Small intestine (tissue), 7 donors: ENCODE results near the gene ZNF710. TPM values are rescaled to one million over a fixed set of nuclear protein-coding genes. Genes with fewer than 3 reads are reported as not detected.
"Not testable (repeated sequence)": the region's sequence is repeated elsewhere in the genome, so short reads cannot be mapped to it uniquely, and the experiment has no call there.

Experiments
- DNase-seq, 2 donors: peaks; one replicate each; pipeline versions ENCODE4 v3.0.0 to v3.0.0-alpha.2; 2013
- FAIRE-seq: peaks from 2 replicates; lab custom pipeline; 2012; peaks lifted over from hg19 to GRCh38; lab: Jason Lieb, UNC
- H3K27ac ChIP-seq, 3 donors: one replicate each; pipeline ENCODE4 v1.5.1; 2013; ENCODE audit warnings: low read length in 2 of 3, mild to moderate bottlenecking in 2 of 3, control low read depth in 1 of 3, inconsistent platforms in 1 of 3, low read depth in 1 of 3, moderate library complexity in 1 of 3
- H3K27me3 ChIP-seq, 3 donors: one replicate each; pipeline ENCODE4 v1.6.1; 2013; ENCODE audit warnings: low read length in 3 of 3, inconsistent platforms in 1 of 3; ENCODE audit not compliant: control insufficient read depth in 3 of 3, insufficient read depth in 3 of 3
- H3K36me3 ChIP-seq, 3 donors: one replicate each; pipeline ENCODE4 v1.6.1; 2013; ENCODE audit warnings: low read length in 3 of 3, inconsistent platforms in 1 of 3, low read depth in 1 of 3, mild to moderate bottlenecking in 1 of 3, moderate library complexity in 1 of 3; ENCODE audit not compliant: control insufficient read depth in 3 of 3, insufficient read depth in 2 of 3
- H3K4me1 ChIP-seq, 3 donors: one replicate each; pipeline ENCODE4 v1.6.1; 2013; ENCODE audit warnings: low read length in 2 of 3, inconsistent platforms in 1 of 3, low read depth in 1 of 3, mild to moderate bottlenecking in 1 of 3, moderate library complexity in 1 of 3; ENCODE audit not compliant: control insufficient read depth in 3 of 3, insufficient read depth in 2 of 3
- H3K4me3 ChIP-seq, 3 donors: one replicate each; pipeline ENCODE4 v1.5.1; 2013; ENCODE audit warnings: low read length in 3 of 3, control low read depth in 1 of 3, inconsistent platforms in 1 of 3, low read depth in 1 of 3, mild to moderate bottlenecking in 1 of 3, moderate library complexity in 1 of 3
- H3K9me3 ChIP-seq, 2 donors: one replicate each; pipeline ENCODE4 v1.6.1; 2013; ENCODE audit warnings: low read depth in 1 of 2, low read length in 1 of 2; ENCODE audit not compliant: control insufficient read depth in 2 of 2, insufficient read depth in 1 of 2
- WGBS, 3 donors: extraction: QIAGEN DNeasy Blood & Tissue Kit; methylation state at CpG; one replicate each; pipeline ENCODE4 v1.1.7; 2013; 5-methylcytosine and 5-hydroxymethylcytosine counted together
- polyA plus RNA-seq, 4 donors: library from polyadenylated mRNA; stranded (reverse) in 3 of 4; unstranded in 1 of 4; fragments of 200-250 nt in 3 of 4; fragments of 120-200 nt in 1 of 4; gene quantifications; one replicate each; pipeline versions ENCODE4 v1.2.1 to v1.2.3, GENCODE V29; 2013
- donor health status: healthy with polysubstance abuse.
- donor health status: control.
- donor health status: control.
- donor health status: Bipolar disorder and iron deficiency.
- donor health status: healthy.

ZNF710 gene
- polyA plus RNA-seq, 4 donors: 10.3 to 26.4 (median 18.8) TPM

DNA sequence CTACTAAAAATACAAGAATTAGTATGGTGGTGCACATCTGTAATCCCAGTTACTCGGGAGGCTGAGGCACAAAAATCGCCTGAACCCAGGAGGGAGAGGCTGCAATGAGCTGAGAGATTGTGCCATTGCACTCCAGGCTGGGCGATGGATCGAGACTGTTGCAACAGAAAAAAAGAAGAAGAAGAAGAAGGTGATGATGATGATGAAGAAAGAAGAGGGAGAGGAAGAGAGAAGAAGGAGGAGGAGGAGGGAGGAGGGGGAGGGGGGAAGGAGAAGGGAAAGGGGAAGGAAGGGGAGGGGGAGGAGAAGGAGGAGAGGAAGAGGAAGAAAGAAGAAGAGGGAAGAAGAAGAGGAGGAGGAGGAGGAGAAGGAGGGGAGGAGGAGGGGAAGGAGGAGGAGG, 33.2 kb upstream of the ZNF710 start:
- Histone ChIP-seq H3K27ac (no peak overlapping the region), H3K4me1 (no peaks in the 10 kb centered on the region), H3K9me3 (no peaks in the 10 kb centered on the region), H3K27me3 (no peaks in the 10 kb centered on the region), H3K4me3 (no peak overlapping the region), H3K36me3 (no peaks in the 10 kb centered on the region)
- FAIRE-seq: no peak
- 78 to 92% (median 84%) methylated on average over 4 of the region's 4 CpGs for WGBS, 3 donors
- no peak for DNase-seq

DNA sequence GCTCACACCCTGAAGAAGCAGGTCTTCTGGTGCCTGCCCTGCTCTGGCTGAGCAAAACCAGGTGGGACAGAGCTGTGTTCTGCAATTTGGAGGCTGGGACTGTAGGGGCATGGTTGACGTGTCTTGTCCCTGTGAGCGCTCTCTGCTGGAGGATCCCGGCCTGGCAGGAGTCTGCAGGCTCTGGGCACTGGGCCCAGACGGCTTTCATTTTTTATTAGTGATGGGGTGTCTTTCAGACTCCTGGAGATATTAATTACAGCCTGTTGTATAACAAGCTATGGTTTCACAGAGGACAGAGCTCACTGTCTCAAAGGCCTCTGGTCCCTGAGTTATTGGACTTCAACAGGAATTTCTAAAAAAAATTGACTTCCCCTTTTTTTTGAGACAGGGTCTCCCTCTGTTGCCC, 29.5 kb upstream of the ZNF710 start:
- Histone ChIP-seq H3K27ac (no peak overlapping the region), H3K4me1 (no peaks in the 10 kb centered on the region), H3K4me3 (no peak overlapping the region), H3K9me3 (no peaks in the 10 kb centered on the region), H3K27me3 (no peaks in the 10 kb centered on the region), H3K36me3 (no peaks in the 10 kb centered on the region)
- 5 to 30% (median 18%) methylated on average over 4 of the region's 4 CpGs for WGBS, 3 donors
- no peak for FAIRE-seq
- peak; percentile 76 to 80 for DNase-seq

DNA sequence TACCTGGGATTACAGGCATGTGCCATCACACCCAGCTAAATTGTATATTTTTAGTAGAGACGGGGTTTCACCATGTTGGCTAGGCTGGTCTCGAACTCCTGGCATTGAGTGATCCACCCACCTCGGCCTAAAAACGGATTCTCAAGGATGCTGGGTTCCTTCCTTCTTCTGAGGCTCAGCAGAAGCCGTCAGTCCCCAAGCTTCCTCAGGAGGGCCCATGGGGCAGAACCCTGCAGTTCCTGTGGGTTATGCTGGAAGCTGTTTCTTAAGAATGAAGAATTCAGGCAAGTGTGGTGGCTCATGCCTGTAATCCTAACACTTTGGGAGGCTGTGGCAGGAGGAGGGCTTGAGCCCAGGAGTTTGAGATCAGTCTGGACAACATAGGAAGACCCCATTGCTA, 29.0 kb upstream of the ZNF710 start:
- Histone ChIP-seq H3K4me1 (no peaks in the 10 kb centered on the region), H3K9me3 (no peaks in the 10 kb centered on the region), H3K27me3 (no peaks in the 10 kb centered on the region), H3K27ac (no peak overlapping the region), H3K36me3 (no peaks in the 10 kb centered on the region), H3K4me3 (no peak overlapping the region)
- no peak for FAIRE-seq
- WGBS, 3 donors: 74 to 84% (median 76%) methylated on average over 5 of the region's 5 CpGs
- DNase-seq: no peak

DNA sequence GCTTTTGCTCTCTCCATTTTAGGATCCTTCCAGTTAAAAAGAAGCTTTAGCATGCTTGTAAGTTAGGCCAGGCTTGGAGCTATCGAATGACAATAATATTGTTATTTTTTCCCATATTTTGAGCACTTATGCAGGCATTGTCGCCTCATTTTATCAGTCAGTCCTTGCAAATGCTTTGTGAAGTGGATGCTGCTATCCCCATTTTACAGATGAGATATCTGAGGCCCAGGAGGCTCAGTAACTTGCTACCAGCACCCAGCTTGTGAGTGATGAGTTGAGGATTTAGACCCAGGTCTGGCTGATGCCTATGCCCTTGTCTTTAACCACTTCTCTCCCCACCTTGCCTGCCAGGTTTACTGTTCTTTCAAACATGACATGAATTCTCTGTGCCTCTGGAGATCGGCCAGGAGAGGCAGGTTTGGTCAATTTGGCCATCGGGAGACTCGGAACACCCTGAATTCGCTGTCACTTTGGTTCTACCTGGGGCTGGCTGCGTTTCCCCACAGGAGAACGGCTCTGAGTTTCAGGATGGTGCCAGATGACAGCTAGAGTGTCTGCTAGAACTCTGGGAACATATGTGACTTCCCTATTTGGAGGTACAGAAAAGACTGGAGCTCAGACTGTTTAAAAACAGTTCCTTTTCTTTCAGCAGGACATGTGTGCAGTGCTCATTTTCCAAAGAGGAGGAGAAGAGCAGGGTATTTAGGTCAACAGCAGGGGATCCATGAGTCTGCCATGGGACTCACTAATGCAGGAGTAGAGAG, 25.5 kb upstream of the ZNF710 start:
- DNase-seq: no peak
- Histone ChIP-seq H3K36me3 (no peaks in the 10 kb centered on the region), H3K27ac (no peak overlapping the region), H3K4me1 (no peaks in the 10 kb centered on the region), H3K9me3 (peaks cover 0 to 2% of the 10 kb centered on the region in 2 donors), H3K4me3 (no peak overlapping the region), H3K27me3 (no peaks in the 10 kb centered on the region)
- 87 to 92% (median 88%) methylated on average over 8 of the region's 8 CpGs for WGBS, 3 donors
- FAIRE-seq: no peak

DNA sequence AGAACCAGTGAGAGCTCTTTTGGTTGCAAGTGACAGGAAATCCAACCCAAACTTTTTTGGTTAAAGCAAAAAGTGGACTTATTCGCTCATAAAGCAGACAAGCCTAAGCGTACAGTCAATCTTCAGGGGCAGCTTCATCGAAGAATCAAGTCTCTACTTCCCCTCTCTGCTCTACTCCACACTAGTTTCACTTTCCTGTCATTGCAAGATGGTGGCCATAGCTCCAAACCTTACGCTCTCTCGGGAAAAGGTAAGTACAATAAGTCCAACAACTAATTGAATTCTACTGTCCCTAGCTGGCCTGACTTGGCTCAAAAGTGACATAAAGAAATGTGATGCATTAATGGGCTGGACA, 24.9 kb upstream of the ZNF710 start:
- no peaks in the 10 kb centered on the region for H3K27me3 ChIP-seq
- WGBS, 3 donors: 80 to 92% (median 91%) methylated on average over 5 of the region's 5 CpGs
- DNase-seq: no peak
- H3K27ac ChIP-seq: no peak overlapping the region
- FAIRE-seq: no peak
- H3K9me3 ChIP-seq: peaks cover 0 to 2% of the 10 kb centered on the region in 2 donors
- H3K36me3 ChIP-seq: no peaks in the 10 kb centered on the region
- no peaks in the 10 kb centered on the region for H3K4me1 ChIP-seq
- no peak overlapping the region for H3K4me3 ChIP-seq

DNA sequence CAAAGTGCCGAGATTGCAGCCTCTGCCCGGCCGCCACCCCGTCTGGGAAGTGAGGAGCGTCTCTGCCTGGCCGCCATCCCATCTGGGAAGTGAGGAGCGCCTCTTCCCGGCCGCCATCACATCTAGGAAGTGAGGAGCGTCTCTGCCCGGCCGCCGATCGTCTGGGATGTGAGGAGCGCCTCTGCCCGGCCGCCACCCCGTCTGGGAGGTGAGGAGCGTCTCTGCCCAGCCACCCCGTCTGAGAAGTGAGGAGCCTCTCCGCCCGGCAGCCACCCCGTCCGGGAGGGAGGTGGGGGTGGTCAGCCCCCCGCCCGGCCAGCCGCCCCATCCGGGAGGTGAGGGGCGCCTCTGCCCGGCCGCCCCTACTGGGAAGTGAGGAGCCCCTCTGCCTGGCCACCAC, 23.3 kb upstream of the ZNF710 start:
- not testable (repeated sequence) for H3K27me3 ChIP-seq, H3K4me1 ChIP-seq

DNA sequence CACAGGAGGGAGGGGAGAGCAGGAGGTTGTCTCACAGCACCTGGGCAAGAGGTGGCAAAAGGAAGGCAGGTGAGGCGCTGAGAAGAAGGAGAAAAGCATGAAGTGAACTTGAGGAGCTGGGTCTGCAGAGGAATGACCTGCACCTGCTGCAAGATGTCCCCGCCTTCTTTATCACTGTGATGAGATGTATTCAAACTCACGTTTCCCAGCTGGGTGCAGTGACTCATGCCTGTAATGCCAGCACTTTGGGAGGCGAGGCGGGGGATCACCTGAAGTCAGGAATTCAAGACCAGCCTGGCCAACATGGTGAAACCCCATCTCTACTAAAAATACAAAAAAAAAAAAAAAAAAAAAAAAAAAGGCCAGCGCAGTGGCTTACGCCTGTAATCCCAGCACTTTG, 22.2 kb upstream of the ZNF710 start:
- 24 to 67% (median 50%) methylated on average over 6 to 7 of the region's 7 CpGs for WGBS, 3 donors
- peak in 1 of 2 donors; percentile 53 for DNase-seq
- Histone ChIP-seq H3K4me1 (no peaks in the 10 kb centered on the region), H3K36me3 (no peaks in the 10 kb centered on the region), H3K27me3 (no peaks in the 10 kb centered on the region), H3K9me3 (peaks cover 0 to 5% of the 10 kb centered on the region in 2 donors), H3K27ac (no peak overlapping the region), H3K4me3 (no peak overlapping the region)
- no peak for FAIRE-seq

More for the DNA sequence above, 23.3 kb upstream of the ZNF710 start:
- not testable (repeated sequence) for DNase-seq, FAIRE-seq, H3K36me3 ChIP-seq, H3K27ac ChIP-seq, H3K9me3 ChIP-seq, H3K4me3 ChIP-seq
- WGBS, 3 donors: 93 to 98% (median 96%) methylated on average over 16 to 29 of the region's 31 CpGs

DNA sequence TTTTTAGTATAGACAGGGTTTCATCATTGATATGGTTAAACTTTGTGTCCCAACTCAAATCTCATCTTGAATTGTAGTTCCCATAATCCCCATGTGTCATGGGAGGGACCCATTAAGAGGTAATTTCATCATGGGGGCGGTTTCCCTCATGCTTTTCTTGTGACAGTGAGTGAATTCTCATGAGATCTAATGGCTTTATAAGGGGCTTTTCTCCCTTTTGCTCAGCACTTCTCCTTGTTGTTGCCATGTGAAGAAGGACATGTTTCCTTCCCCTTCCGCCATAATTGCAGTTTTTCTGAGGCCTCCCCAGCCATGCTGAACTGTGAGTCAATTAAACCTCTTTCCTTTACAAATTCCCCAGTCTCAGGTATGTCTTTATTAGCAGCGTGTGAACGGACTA, 20.2 kb upstream of the ZNF710 start:
- 85 to 92% (median 92%) methylated on average over 4 of the region's 4 CpGs for WGBS, 3 donors

More for the DNA sequence above, 20.2 kb upstream of the ZNF710 start:
- H3K4me1 ChIP-seq: no peaks in the 10 kb centered on the region
- peaks cover 0 to 3% (median 0%) of the 10 kb centered on the region in 3 donors for H3K27me3 ChIP-seq
- H3K9me3 ChIP-seq: peaks cover 0 to 18% of the 10 kb centered on the region in 2 donors
- no peak overlapping the region for H3K27ac ChIP-seq
- H3K4me3 ChIP-seq: no peak overlapping the region
- DNase-seq: no peak
- no peaks in the 10 kb centered on the region for H3K36me3 ChIP-seq
- FAIRE-seq: no peak
